GM18520 (cell line): ENCODE data around the gene SLC39A5.
"Not testable (repeated sequence)": the region's sequence is repeated elsewhere in the genome, so short reads cannot be mapped to it uniquely, and the experiment has no call there.

Experiments used
- ATAC-seq: cut with Tn5 transposase; IDR thresholded peaks from one replicate; pipeline ENCODE4 v1.9.1; 2021; ENCODE audit not compliant: unreplicated experiment

Gene SLC39A5

GRCh38 chr12:56229916-56230431 lies at the start of gene SLC39A5:
SLC39A5 (plus strand) TSS chr12:56230051; CDS start chr12:56231275, 1,224 bp downstream.
- ATAC-seq = no peak

GRCh38 chr12:56186957-56187356 lies 42.9 kb upstream of the SLC39A5 start:
- ATAC-seq = no peak

- ATAC-seq = no peak
Measured at GRCh38 chr12:56188131-56188777, 41.6 kb upstream of the SLC39A5 start.

GRCh38 chr12:56188778-56189098 lies 41.1 kb upstream of the SLC39A5 start:
- ATAC-seq = no peak

GRCh38 chr12:56189099-56189917 lies 40.5 kb upstream of the SLC39A5 start, which contains the start of gene SMARCC2:
SMARCC2 (minus strand) TSS chr12:56189483; CDS start chr12:56189461, 22 bp downstream.
- peak; percentile 80 for ATAC-seq

- no peak for ATAC-seq
Measured at GRCh38 chr12:56189918-56190694, 39.7 kb upstream of the SLC39A5 start.

- no peak for ATAC-seq
Measured at GRCh38 chr12:56190695-56191155, 39.1 kb upstream of the SLC39A5 start.

GRCh38 chr12:56192582-56192981 lies 37.3 kb upstream of the SLC39A5 start:
- no peak for ATAC-seq

GRCh38 chr12:56193025-56193578 lies 36.7 kb upstream of the SLC39A5 start:
- ATAC-seq = no peak

GRCh38 chr12:56196818-56197550 lies 32.9 kb upstream of the SLC39A5 start:
- ATAC-seq = not testable (repeated sequence)

GRCh38 chr12:56197921-56198635 lies 31.8 kb upstream of the SLC39A5 start:
- ATAC-seq = no peak

- ATAC-seq = no peak
Measured at GRCh38 chr12:56198836-56199235, 31.0 kb upstream of the SLC39A5 start.

- ATAC-seq = no peak
Measured at GRCh38 chr12:56202366-56202765, 27.5 kb upstream of the SLC39A5 start.

GRCh38 chr12:56202838-56203237 lies 27.0 kb upstream of the SLC39A5 start:
- no peak for ATAC-seq

GRCh38 chr12:56204275-56204674 lies 25.6 kb upstream of the SLC39A5 start:
- no peak for ATAC-seq

- ATAC-seq = no peak
Measured at GRCh38 chr12:56205445-56205844, 24.4 kb upstream of the SLC39A5 start.

- no peak for ATAC-seq
Measured at GRCh38 chr12:56206452-56207166, 23.2 kb upstream of the SLC39A5 start.

- no peak for ATAC-seq
Measured at GRCh38 chr12:56208006-56208405, 21.8 kb upstream of the SLC39A5 start.

GRCh38 chr12:56212361-56212760 lies 17.5 kb upstream of the SLC39A5 start:
- ATAC-seq = no peak
